Kidney glomerular epithelial cell (primary cell): ENCODE measurements around the gene WNK2.

ENCODE experiments used
- DNase-seq: peaks from one replicate; lab custom pipeline; 2025; lab: John Stamatoyannopoulos, UW

Gene WNK2

GRCh38 chr9:93200449-93200742, 16.5 kb downstream of the WNK2 start:
- DNase-seq = no peak

DNA sequence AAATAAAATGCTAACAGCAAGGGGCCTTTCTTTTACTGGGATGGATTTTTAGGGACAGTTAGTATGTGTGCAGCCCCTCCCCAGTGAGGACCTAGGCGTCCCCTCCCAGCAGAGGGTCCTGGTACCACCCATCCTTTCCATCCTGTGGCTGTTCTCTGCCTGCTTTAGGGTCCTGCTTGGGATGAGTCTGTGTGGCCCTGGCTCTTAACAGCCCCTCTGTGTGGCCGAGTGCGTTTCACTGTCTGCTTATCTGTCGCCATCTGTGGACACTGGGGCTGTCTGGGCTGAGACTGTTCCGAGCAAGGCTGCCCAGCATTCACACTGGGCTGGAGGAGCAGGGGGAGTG, 17.0 kb downstream of the WNK2 start:
- no peak for DNase-seq

GRCh38 chr9:93203026-93203717, 19.2 kb downstream of the WNK2 start:
- DNase-seq = no peak

GRCh38 chr9:93203718-93204469, 20.0 kb downstream of the WNK2 start:
- no peak for DNase-seq

DNA sequence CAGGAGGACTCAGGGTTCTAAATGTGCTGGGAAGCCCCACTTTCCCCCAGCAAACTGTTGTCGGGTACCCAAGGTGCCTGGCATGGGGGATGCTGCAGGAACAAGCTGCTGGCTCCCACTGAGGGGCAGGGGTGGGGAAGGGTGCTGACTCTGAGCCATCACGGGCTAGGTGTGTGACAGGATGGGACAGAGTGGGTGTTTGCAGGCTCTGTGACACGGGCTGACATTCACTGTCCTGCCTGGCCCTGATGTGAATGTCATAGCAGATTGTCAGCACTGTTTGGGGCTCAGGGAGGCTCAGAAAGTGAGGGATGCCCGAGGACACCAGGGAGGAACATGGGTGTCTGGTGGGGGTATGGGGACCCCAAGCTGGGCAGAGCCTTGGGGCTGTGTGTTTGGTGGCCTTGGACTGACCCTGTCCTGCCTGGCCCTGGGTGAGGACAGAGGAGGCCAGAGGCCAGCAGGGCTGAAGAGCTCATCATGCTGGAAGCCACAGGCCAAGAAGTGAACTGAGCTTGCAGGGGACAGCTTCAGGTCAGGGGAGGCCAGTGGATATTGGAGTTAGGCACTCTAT, 20.6 kb downstream of the WNK2 start:
- DNase-seq = no peak

- no peak for DNase-seq
Measured at GRCh38 chr9:93205045-93205768, 21.3 kb downstream of the WNK2 start.

GRCh38 chr9:93205896-93206575, 22.1 kb downstream of the WNK2 start:
- no peak for DNase-seq

GRCh38 chr9:93206576-93207155, 22.7 kb downstream of the WNK2 start:
- no peak for DNase-seq

DNA sequence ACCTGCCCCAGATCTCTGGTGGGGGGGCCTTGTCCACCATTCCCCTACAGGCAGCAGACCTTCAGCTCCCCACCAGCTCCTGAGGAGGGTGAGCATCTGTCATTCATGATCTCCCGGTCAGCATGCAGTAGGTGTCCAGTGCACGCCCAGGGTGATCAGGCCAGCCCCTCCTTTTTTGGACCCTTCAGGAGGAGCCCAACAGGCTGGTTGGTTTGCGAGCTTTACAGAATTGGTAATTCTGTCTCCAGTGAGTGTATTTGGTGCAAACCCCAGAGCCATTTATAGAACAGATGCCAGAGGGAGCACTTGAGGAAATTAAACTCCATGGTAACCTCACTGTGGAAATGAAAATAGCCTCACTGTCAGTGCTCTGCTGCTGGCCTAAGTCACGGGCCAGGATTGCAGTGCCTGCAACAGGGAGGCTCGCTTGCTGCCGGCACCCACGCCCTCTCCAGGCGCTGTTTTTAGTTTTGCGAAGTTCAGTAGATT, 23.4 kb downstream of the WNK2 start:
- DNase-seq = no peak

- no peak for DNase-seq
Measured at GRCh38 chr9:93207860-93208734, 24.2 kb downstream of the WNK2 start.

DNA sequence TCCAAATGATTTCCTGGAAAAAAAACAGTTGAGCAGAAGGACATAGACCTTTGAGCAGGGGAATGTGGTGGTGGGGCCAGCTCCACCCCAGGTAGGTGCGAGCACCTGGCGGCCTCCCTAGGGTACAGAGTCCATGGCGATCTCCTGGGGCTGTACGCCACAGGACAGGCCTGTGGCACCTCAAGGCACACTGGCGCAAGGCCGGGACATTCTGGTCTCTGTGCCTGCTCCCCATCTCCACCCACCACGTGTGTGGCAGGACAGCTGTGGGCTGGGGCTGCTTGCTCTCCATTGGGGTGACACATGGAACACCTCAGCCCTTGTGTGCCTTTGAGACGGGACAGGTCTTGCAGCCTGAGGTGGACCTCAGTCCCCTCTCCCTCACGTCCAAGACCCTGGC, 25.2 kb downstream of the WNK2 start:
- DNase-seq = no peak

GRCh38 chr9:93209576-93210323, 25.8 kb downstream of the WNK2 start:
- DNase-seq = no peak

DNA sequence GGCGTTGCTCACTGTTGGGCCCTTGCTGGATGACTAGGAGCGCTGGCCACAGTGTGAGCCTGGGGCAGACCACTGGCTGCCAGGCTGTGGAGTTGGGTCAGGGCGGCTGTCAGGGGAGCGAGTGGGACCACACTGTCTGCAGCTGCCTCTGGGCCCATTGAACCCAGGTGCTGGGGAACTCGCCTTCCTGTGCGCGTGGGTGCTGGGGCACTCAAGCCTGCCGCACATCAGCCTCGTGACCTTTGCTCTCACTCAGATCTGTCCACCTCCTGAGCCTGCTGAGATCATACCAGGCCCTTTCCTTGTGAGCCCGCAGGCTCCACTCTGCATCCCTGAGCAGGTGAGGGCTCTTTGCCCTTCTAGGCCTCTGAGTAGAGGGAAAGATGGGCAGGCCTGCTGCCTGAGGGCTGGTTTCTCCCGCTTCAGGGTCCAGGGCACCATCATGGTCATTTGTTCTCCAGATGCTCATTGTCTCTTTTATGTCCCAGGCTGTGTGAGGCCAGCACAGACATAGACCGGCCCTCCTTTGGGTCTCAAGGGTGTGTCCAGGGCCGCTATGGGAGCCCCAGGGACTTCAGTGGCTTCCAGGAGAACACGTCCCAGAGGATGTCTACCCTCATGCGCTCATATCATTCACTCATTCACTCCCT, 26.5 kb downstream of the WNK2 start:
- DNase-seq = no peak

- no peak for DNase-seq
Measured at GRCh38 chr9:93210974-93211653, 27.2 kb downstream of the WNK2 start.

- no peak for DNase-seq
Measured at GRCh38 chr9:93211654-93212001, 27.7 kb downstream of the WNK2 start.

DNA sequence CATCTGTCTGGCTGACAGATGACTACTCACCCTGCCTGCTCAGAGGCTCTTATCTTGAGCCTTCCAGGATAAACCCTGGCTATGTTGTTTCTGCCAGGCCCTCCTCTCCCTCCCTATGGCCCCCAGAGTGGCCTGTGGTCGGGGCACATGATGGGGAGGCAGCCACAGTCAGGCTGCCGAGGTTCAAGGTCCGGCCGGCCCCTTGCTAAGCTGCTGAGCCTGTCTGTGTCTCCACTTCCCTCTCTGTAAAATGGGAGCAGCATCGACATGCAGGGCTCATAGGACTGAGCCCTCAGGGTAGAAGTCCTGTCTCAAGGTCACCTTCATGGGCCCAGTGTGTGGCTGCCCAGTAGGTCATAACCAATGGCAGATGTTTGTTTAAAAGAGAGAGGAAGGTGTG, 28.5 kb downstream of the WNK2 start:
- DNase-seq = no peak

GRCh38 chr9:93216073-93216365, 32.1 kb downstream of the WNK2 start:
- DNase-seq = no peak

GRCh38 chr9:93217706-93218105, 33.8 kb downstream of the WNK2 start:
- DNase-seq = no peak

DNA sequence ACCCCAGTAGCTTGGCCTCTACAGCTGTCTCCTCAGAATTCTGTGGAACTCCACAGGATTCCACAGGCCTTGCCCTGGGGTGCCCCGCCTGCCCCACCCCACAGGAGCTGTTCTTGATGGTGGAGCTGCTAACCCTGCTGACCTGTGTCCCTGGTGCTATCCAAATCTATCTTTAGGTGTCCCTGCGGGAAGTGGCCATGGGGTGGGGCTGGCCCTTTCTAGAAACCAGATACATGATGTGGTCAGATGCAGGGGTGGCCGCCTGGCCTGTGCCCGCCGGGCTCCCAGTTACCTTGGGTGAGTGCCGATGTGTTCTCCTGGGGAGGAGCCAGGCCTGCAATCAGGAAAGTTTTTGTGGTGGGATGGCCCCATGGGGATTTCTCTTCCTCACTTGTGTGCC, 34.2 kb downstream of the WNK2 start:
- no peak for DNase-seq
